Measurements from ENCODE around the gene CEP85.
"Not testable (repeated sequence)": the region's sequence is repeated elsewhere in the genome, so short reads cannot be mapped to it uniquely, and the experiment has no call there.

CEP85 gene

GRCh38 chr1:26289158-26290059, 55.4 kb downstream of the CEP85 start:
- DNase-seq (ENCODE audit: low read depth in 2 of 2): no peak

GRCh38 chr1:26290122-26290881, 56.3 kb downstream of the CEP85 start:
- DNase-seq (ENCODE audit: low read depth in 2 of 2): no peak

- DNase-seq (ENCODE audit: low read depth in 2 of 2): no peak
Measured at GRCh38 chr1:26290882-26291261, 56.9 kb downstream of the CEP85 start.

GRCh38 chr1:26291433-26291832, 57.4 kb downstream of the CEP85 start:
- no peak for DNase-seq (ENCODE audit: low read depth in 2 of 2)

GRCh38 chr1:26291939-26292338, 57.9 kb downstream of the CEP85 start:
- DNase-seq (ENCODE audit: low read depth in 2 of 2): no peak

GRCh38 chr1:26292735-26293134, 58.7 kb downstream of the CEP85 start:
- DNase-seq (ENCODE audit: low read depth in 2 of 2): not testable (repeated sequence)

- no peak for DNase-seq (ENCODE audit: low read depth in 2 of 2)
Measured at GRCh38 chr1:26293911-26294463, 60.0 kb downstream of the CEP85 start.

GRCh38 chr1:26295194-26296138, 61.5 kb downstream of the CEP85 start:
- no peak for DNase-seq (ENCODE audit: low read depth in 2 of 2)

GRCh38 chr1:26296340-26297056, 62.5 kb downstream of the CEP85 start:
- no peak for DNase-seq (ENCODE audit: low read depth in 2 of 2)

GRCh38 chr1:26297057-26297790, 63.2 kb downstream of the CEP85 start:
- DNase-seq (ENCODE audit: low read depth in 2 of 2): no peak

- no peak for DNase-seq (ENCODE audit: low read depth in 2 of 2)
Measured at GRCh38 chr1:26297791-26298124, 63.8 kb downstream of the CEP85 start.

- DNase-seq (ENCODE audit: low read depth in 2 of 2): no peak
Measured at GRCh38 chr1:26300578-26301275, 66.7 kb downstream of the CEP85 start.

- no peak for DNase-seq (ENCODE audit: low read depth in 2 of 2)
Measured at GRCh38 chr1:26302733-26303405, 68.9 kb downstream of the CEP85 start.

GRCh38 chr1:26305667-26306289, 71.8 kb downstream of the CEP85 start:
- no peak for DNase-seq (ENCODE audit: low read depth in 2 of 2)

- DNase-seq (ENCODE audit: low read depth in 2 of 2): peak; percentile 86 to 88
Measured at GRCh38 chr1:26306290-26307229, 72.6 kb downstream of the CEP85 start, which contains the start of gene UBXN11. TSS of gene UBXN11 (minus strand) at chr1:26306636. CDS start at chr1:26302883, 3,753 bp downstream.

GRCh38 chr1:26307363-26307781, 73.4 kb downstream of the CEP85 start:
- no peak for DNase-seq (ENCODE audit: low read depth in 2 of 2)
